Measurements from ENCODE around the gene GJA5. TPM values are rescaled to one million over a fixed set of nuclear protein-coding genes. Genes with fewer than 3 reads are reported as not detected.

The GJA5 gene
- total and polyA plus RNA-seq, 2 donors (not counting 1 experiment from before 2014, with no cell fraction given): not detected

- Mint-ChIP-seq H3K4me3 (no peak overlapping the region), H3K27me3 (peaks cover 23% of the 10 kb centered on the region), H3K4me1 (peaks cover 12% of the 10 kb centered on the region), H3K9me3 (ENCODE audit: insufficient read depth) (peaks cover 6% of the 10 kb centered on the region), H3K27ac (no peak overlapping the region)
- H3K36me3 ChIP-seq (replicated peaks in 1 of 2; ENCODE audit: control extremely low read depth in 1 of 2, control insufficient read depth in 1 of 2, extremely low read depth in 1 of 2, insufficient read depth in 2 of 2, low read length in 1 of 2): no peaks in the 10 kb centered on the region
- ChIA-PET POLR2A (no interaction called here), CTCF (no interaction called here)
- no peak overlapping the region for H3K27ac ChIP-seq (ENCODE audit: low read length in 2 of 2)
- DNase-seq (no peak), ATAC-seq (ENCODE audit: low read depth) (no peak)
- H3K4me2 ChIP-seq (replicated peaks; ENCODE audit: low read depth, low read length, poor library complexity, severe bottlenecking): no peak overlapping the region
- 100% methylated on average over 3 of the region's 4 CpGs for WGBS (ENCODE audit: insufficient coverage)
- H2AFZ ChIP-seq (ENCODE audit: insufficient read depth, low read depth, low read length, poor library complexity, severe bottlenecking): no peak overlapping the region
- TF ChIP-seq CTCF (IDR thresholded peaks at IDR 0.05): no peak
- no peak for TF ChIP-seq EZH2 (IDR thresholded peaks at IDR 0.05; ENCODE audit: borderline replicate concordance, insufficient read depth, low read depth, low read length, poor library complexity, severe bottlenecking)
- no peaks in the 10 kb centered on the region for H3K79me2 ChIP-seq (ENCODE audit: control insufficient read depth, insufficient read depth, low read length)
- peaks cover 0 to 27% (median 2%) of the 10 kb centered on the region in 4 experiments for H3K27me3 ChIP-seq (replicated peaks in 1 of 4; ENCODE audit: control extremely low read depth in 1 of 4, control insufficient read depth in 3 of 4, insufficient read depth in 4 of 4, low read length in 3 of 4)
- peaks cover 9 to 15% of the 10 kb centered on the region in 2 donors for H3K4me1 ChIP-seq (ENCODE audit: control insufficient read depth in 2 of 2, insufficient read depth in 2 of 2, low read length in 2 of 2)
- no peak overlapping the region for H3K4me3 ChIP-seq (ENCODE audit: control extremely low read depth in 1 of 5, extremely low read depth in 1 of 5, insufficient read depth in 1 of 5, low read depth in 2 of 5, low read length in 4 of 5)
- intact Hi-C loops (cut with micrococcal nuclease): no loop called here
- no peaks in the 10 kb centered on the region for H4K20me1 ChIP-seq (ENCODE audit: control insufficient read depth, insufficient read depth, low read length, poor library complexity, severe bottlenecking)
- H3K9me3 ChIP-seq (ENCODE audit: control extremely low read depth in 1 of 3, control insufficient read depth in 2 of 3, insufficient read depth in 1 of 3, low read length in 2 of 3): peaks cover 0 to 33% (median 17%) of the 10 kb centered on the region in 3 donors
- H3K9ac ChIP-seq (ENCODE audit: low read length): no peak overlapping the region
Measured at GRCh38 chr1:147720557-147720956, 39.8 kb downstream of the GJA5 start.

- H3K4me1 Mint-ChIP-seq: peaks cover 12% of the 10 kb centered on the region
- 100% methylated on average over 1 of the region's 7 CpGs for WGBS (ENCODE audit: insufficient coverage)
- TF ChIP-seq EZH2 (IDR thresholded peaks at IDR 0.05; ENCODE audit: borderline replicate concordance, insufficient read depth, low read depth, low read length, poor library complexity, severe bottlenecking): no peak
- TF ChIP-seq CTCF (IDR thresholded peaks at IDR 0.05): no peak
- DNase-seq (no peak), ATAC-seq (ENCODE audit: low read depth) (no peak)
- H3K4me2 ChIP-seq (replicated peaks; ENCODE audit: low read depth, low read length, poor library complexity, severe bottlenecking): no peak overlapping the region
- peaks cover 0 to 33% (median 17%) of the 10 kb centered on the region in 3 donors for H3K9me3 ChIP-seq (ENCODE audit: control extremely low read depth in 1 of 3, control insufficient read depth in 2 of 3, insufficient read depth in 1 of 3, low read length in 2 of 3)
- no peaks in the 10 kb centered on the region for H3K79me2 ChIP-seq (ENCODE audit: control insufficient read depth, insufficient read depth, low read length)
- CTCF ChIA-PET: interaction anchor here (1.3 kb wide), 1 partner anchor 173 kb away, joined by 4 read pairs; no protein-coding TSS in a partner anchor
- H3K27ac Mint-ChIP-seq: no peak overlapping the region
- no peak overlapping the region for H3K4me3 Mint-ChIP-seq
- no peaks in the 10 kb centered on the region for H4K20me1 ChIP-seq (ENCODE audit: control insufficient read depth, insufficient read depth, low read length, poor library complexity, severe bottlenecking)
- intact Hi-C loops (cut with micrococcal nuclease): no loop called here
- H3K4me3 ChIP-seq (ENCODE audit: control extremely low read depth in 1 of 5, extremely low read depth in 1 of 5, insufficient read depth in 1 of 5, low read depth in 2 of 5, low read length in 4 of 5): no peak overlapping the region
- H3K9ac ChIP-seq (ENCODE audit: low read length): no peak overlapping the region
- no peak overlapping the region for H3K27ac ChIP-seq (ENCODE audit: low read length in 2 of 2)
- peaks cover 31% of the 10 kb centered on the region for H3K27me3 Mint-ChIP-seq
- POLR2A ChIA-PET: no interaction called here
- peaks cover 6% of the 10 kb centered on the region for H3K9me3 Mint-ChIP-seq (ENCODE audit: insufficient read depth)
- no peak overlapping the region for H2AFZ ChIP-seq (ENCODE audit: insufficient read depth, low read depth, low read length, poor library complexity, severe bottlenecking)
- H3K4me1 ChIP-seq (ENCODE audit: control insufficient read depth in 2 of 2, insufficient read depth in 2 of 2, low read length in 2 of 2): peaks cover 9 to 15% of the 10 kb centered on the region in 2 donors
- no peaks in the 10 kb centered on the region for H3K36me3 ChIP-seq (replicated peaks in 1 of 2; ENCODE audit: control extremely low read depth in 1 of 2, control insufficient read depth in 1 of 2, extremely low read depth in 1 of 2, insufficient read depth in 2 of 2, low read length in 1 of 2)
- H3K27me3 ChIP-seq (replicated peaks in 1 of 4; ENCODE audit: control extremely low read depth in 1 of 4, control insufficient read depth in 3 of 4, insufficient read depth in 4 of 4, low read length in 3 of 4): peaks cover 0 to 28% (median 2%) of the 10 kb centered on the region in 4 experiments
Measured at GRCh38 chr1:147719711-147720225, 40.6 kb downstream of the GJA5 start.
